HG03354 (cell line): ENCODE results near the gene ATAD3B.
"Not testable (repeated sequence)": the region's sequence is repeated elsewhere in the genome, so short reads cannot be mapped to it uniquely, and the experiment has no call there.

Source experiments
- ATAC-seq: cut with Tn5 transposase; IDR thresholded peaks from one replicate; pipeline ENCODE4 v1.9.1; 2021; ENCODE audit warnings: mild to moderate bottlenecking; ENCODE audit not compliant: unreplicated experiment, poor library complexity, severe bottlenecking

Gene ATAD3B

GRCh38 chr1:1446631-1447030 is 24.9 kb upstream of the ATAD3B start:
- ATAC-seq, result not testable (repeated sequence)

- ATAC-seq, result no peak
Observed at GRCh38 chr1:1449099-1449739, 22.3 kb upstream of the ATAD3B start, which contains the start of gene ATAD3C. TSS of gene ATAD3C (plus strand) at chr1:1449689. CDS start at chr1:1450684, 995 bp downstream.

- not testable (repeated sequence) for ATAC-seq
Observed at GRCh38 chr1:1450616-1451015, 20.9 kb upstream of the ATAD3B start.

GRCh38 chr1:1451696-1452364 is 19.7 kb upstream of the ATAD3B start:
- no peak for ATAC-seq

- not testable (repeated sequence) for ATAC-seq
Observed at GRCh38 chr1:1452365-1452739, 19.2 kb upstream of the ATAD3B start.

GRCh38 chr1:1452882-1453281 is 18.7 kb upstream of the ATAD3B start:
- ATAC-seq, result no peak

GRCh38 chr1:1454286-1455056 is 17.1 kb upstream of the ATAD3B start:
- not testable (repeated sequence) for ATAC-seq

GRCh38 chr1:1455366-1455884 is 16.1 kb upstream of the ATAD3B start:
- no peak for ATAC-seq

- ATAC-seq, result not testable (repeated sequence)
Observed at GRCh38 chr1:1455934-1456333, 15.6 kb upstream of the ATAD3B start.

GRCh38 chr1:1456683-1457255 is 14.8 kb upstream of the ATAD3B start:
- not testable (repeated sequence) for ATAC-seq

GRCh38 chr1:1459156-1459555 is 12.4 kb upstream of the ATAD3B start:
- not testable (repeated sequence) for ATAC-seq

GRCh38 chr1:1459711-1460110 is 11.9 kb upstream of the ATAD3B start:
- not testable (repeated sequence) for ATAC-seq

GRCh38 chr1:1460540-1461130 is 10.9 kb upstream of the ATAD3B start:
- ATAC-seq, result no peak

- ATAC-seq, result no peak
Observed at GRCh38 chr1:1461721-1462317, 9.7 kb upstream of the ATAD3B start.

- no peak for ATAC-seq
Observed at GRCh38 chr1:1462318-1462966, 9.1 kb upstream of the ATAD3B start.

- ATAC-seq, result no peak
Observed at GRCh38 chr1:1463312-1463711, 8.3 kb upstream of the ATAD3B start.

- not testable (repeated sequence) for ATAC-seq
Observed at GRCh38 chr1:1468196-1468985, 3.2 kb upstream of the ATAD3B start.
